GM12878 (cell line): ENCODE data around the gene FAM200A. TPM values are rescaled to one million over a fixed set of nuclear protein-coding genes. Genes with fewer than 3 reads are reported as not detected.

Source experiments
- CREB1 ChIP-seq: IDR thresholded peaks from 2 replicates; pipeline ENCODE4 v1.6.1; 2012; ENCODE audit warnings: low read depth, mild to moderate bottlenecking, inconsistent platforms
- FOXK2 ChIP-seq: fragments of 450-650 bp; IDR thresholded peaks from 2 replicates; pipeline ENCODE4 v1.6.1; 2017; ENCODE audit warnings: mild to moderate bottlenecking, moderate library complexity
- GATAD2B ChIP-seq: fragments of 450-650 bp; conservative IDR thresholded peaks from 2 replicates; pipeline ENCODE4 v1.6.1; 2017; ENCODE audit warnings: low read depth, mild to moderate bottlenecking, moderate library complexity
- HCFC1 ChIP-seq: fragments of 150-350 bp; IDR thresholded peaks from 2 replicates; pipeline ENCODE4 v1.6.1; 2014; ENCODE audit warnings: low read length
- HDGF ChIP-seq: fragments of 450-650 bp; IDR thresholded peaks from 2 replicates; pipeline ENCODE4 v1.6.1; 2016; ENCODE audit warnings: antibody characterized with exemption
- IRF4 ChIP-seq: IDR thresholded peaks from 2 replicates; pipeline ENCODE4 v1.6.1; 2011; ENCODE audit warnings: low read depth, low read length
- MEF2A ChIP-seq: IDR thresholded peaks from 2 replicates; pipeline ENCODE4 v1.6.1; 2011; ENCODE audit warnings: low read depth, mild to moderate bottlenecking, low read length, moderate library complexity; ENCODE audit not compliant: insufficient read depth
- MYC ChIP-seq: IDR thresholded peaks from 2 replicates; pipeline ENCODE4 v1.6.1; 2011; ENCODE audit warnings: mild to moderate bottlenecking, low read length, moderate library complexity, inconsistent platforms; ENCODE audit not compliant: insufficient read depth, insufficient replicate concordance, insufficient read length, severe bottlenecking
- RAD21 ChIP-seq: IDR thresholded peaks from 2 replicates; pipeline ENCODE4 v1.6.1; 2011; ENCODE audit warnings: mild to moderate bottlenecking, low read depth, low read length, moderate library complexity; ENCODE audit not compliant: insufficient read depth
- RCOR1 ChIP-seq: conservative IDR thresholded peaks from 2 replicates; pipeline ENCODE4 v1.6.1; 2012; ENCODE audit warnings: low read depth, low read length, improper control_type of control experiment
- RFX5 ChIP-seq: IDR thresholded peaks from 2 replicates; pipeline ENCODE4 v1.6.1; 2011; ENCODE audit warnings: low read depth, low read length, improper control_type of control experiment
- RUNX3 ChIP-seq: IDR thresholded peaks from 2 replicates; pipeline ENCODE4 v1.6.1; 2012; ENCODE audit warnings: low read length, inconsistent platforms
- SMAD1 ChIP-seq: fragments of 450-650 bp; IDR thresholded peaks from 2 replicates; pipeline ENCODE4 v1.6.1; 2018; ENCODE audit warnings: mild to moderate bottlenecking, low read depth; ENCODE audit not compliant: partially characterized antibody
- TARDBP ChIP-seq: IDR thresholded peaks from 2 replicates; pipeline ENCODE4 v1.6.1; 2016; ENCODE audit warnings: borderline replicate concordance
- TCF3 ChIP-seq: IDR thresholded peaks from 2 replicates; pipeline ENCODE4 v1.6.1; 2012; ENCODE audit warnings: low read depth, mild to moderate bottlenecking, low read length, borderline replicate concordance; ENCODE audit not compliant: insufficient read depth
- ZBED1 ChIP-seq: IDR thresholded peaks from 2 replicates; pipeline ENCODE4 v1.6.1; 2016; ENCODE audit warnings: borderline replicate concordance
- ZNF207 ChIP-seq: fragments of 450-650 bp; IDR thresholded peaks from 2 replicates; pipeline ENCODE4 v1.6.1; 2014; ENCODE audit warnings: antibody characterized with exemption, mild to moderate bottlenecking, borderline replicate concordance
- polyA plus RNA-seq, 11 experiments: library from polyadenylated mRNA; depleted of rRNA in 4 of 11; unstranded in 6 of 11; stranded (reverse) in 5 of 11; fragments of >200 nt; fragmentation: Nextera tagmentation in 4 of 11; fragmentation: Illumina TruSeq in 1 of 11; extraction: Ambion mirVana in 4 of 11; extraction: Trizol in 1 of 11; gene quantifications; 1 replicate in 1 of 11; 2 replicates in 10 of 11; pipeline versions ENCODE4 v1.2.1 to v1.2.3, GENCODE V29; 2011 to 2016; ENCODE audit warnings: inconsistent platforms in 2 of 11, missing spikeins in 2 of 11, low read depth in 1 of 11
- total RNA-seq, 4 experiments: library from RNA; depleted of rRNA in 3 of 4; stranded (reverse); fragments of >200 nt in 3 of 4; fragmentation: Illumina TruSeq in 1 of 4; extraction: Trizol in 1 of 4; gene quantifications; 2 replicates each; pipeline versions ENCODE4 v1.2.1 to v1.2.3, GENCODE V29; 2013 to 2021
- TF ChIP-seq, protein P1 (sequence below): fragments of 450-650 bp; IDR thresholded peaks from 2 replicates; pipeline ENCODE4 v1.6.1; 2016; ENCODE audit warnings: mild to moderate bottlenecking, moderate library complexity, borderline replicate concordance
- TF ChIP-seq, protein P2 (sequence below): fragments of 450-650 bp; IDR thresholded peaks from 2 replicates; pipeline ENCODE4 v1.6.1; 2016; ENCODE audit warnings: mild to moderate bottlenecking
- TF ChIP-seq, protein P3 (sequence below): IDR thresholded peaks from 2 replicates; pipeline ENCODE4 v1.6.1; 2011; ENCODE audit warnings: low read depth, low read length, improper control_type of control experiment, borderline replicate concordance
- TF ChIP-seq, protein P4 (sequence below): fragments of 450-650 bp; IDR thresholded peaks from 2 replicates; pipeline ENCODE4 v1.6.1; 2018; ENCODE audit warnings: borderline replicate concordance, mild to moderate bottlenecking; ENCODE audit not compliant: partially characterized antibody

The FAM200A gene
- total and polyA plus RNA-seq, 10 of the 15 experiments (the other 5 are each of a cell fraction or from before 2014, with no cell fraction given), result 2.7 to 9.0 (median 6.5) TPM

DNA sequence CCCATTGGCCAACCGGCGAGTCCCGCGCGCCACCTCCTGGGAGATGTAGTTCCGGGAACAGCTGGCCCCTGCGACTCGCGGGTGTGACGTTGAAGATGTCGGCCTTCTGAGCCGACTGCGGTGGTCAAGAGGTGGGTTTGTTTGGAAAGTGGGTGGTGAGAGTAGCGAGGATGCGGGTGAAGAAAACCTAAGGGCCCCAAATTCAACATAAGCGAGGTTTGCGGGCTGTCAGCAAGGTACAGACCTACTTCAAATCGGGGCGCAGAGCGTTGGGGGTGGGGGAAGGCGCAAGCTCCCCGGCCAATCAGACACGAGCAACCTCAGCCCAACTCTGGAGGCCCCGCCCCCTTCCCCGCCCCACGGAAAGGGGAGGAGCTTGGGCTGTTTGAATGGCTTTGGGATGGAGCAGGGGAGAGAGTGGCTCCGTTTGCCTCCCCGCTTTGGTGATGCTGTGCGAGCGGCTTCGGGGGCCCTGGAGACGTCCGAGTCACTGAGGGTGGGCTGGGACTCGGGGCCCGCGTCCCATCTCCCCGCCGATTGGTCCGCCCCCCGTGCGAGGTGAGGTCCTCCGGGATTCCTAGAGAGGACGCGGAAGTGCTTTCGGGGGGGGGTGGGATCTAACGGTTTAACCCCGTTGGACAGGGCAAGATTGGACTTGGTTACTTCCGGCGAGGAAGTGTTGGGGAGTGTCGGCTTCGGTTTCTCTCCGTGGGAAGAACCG lies 47.2 kb downstream of the FAM200A start, which contains the start of gene ZKSCAN5 (continued):
- 0 out of 2 replicates have a peak, but pooled peaks have one; percentile 18 for TF ChIP-seq TARDBP
- TF ChIP-seq HCFC1, result peak; percentile 90
- peak; percentile 69 for TF ChIP-seq RUNX3
- TF ChIP-seq, protein P1, sequence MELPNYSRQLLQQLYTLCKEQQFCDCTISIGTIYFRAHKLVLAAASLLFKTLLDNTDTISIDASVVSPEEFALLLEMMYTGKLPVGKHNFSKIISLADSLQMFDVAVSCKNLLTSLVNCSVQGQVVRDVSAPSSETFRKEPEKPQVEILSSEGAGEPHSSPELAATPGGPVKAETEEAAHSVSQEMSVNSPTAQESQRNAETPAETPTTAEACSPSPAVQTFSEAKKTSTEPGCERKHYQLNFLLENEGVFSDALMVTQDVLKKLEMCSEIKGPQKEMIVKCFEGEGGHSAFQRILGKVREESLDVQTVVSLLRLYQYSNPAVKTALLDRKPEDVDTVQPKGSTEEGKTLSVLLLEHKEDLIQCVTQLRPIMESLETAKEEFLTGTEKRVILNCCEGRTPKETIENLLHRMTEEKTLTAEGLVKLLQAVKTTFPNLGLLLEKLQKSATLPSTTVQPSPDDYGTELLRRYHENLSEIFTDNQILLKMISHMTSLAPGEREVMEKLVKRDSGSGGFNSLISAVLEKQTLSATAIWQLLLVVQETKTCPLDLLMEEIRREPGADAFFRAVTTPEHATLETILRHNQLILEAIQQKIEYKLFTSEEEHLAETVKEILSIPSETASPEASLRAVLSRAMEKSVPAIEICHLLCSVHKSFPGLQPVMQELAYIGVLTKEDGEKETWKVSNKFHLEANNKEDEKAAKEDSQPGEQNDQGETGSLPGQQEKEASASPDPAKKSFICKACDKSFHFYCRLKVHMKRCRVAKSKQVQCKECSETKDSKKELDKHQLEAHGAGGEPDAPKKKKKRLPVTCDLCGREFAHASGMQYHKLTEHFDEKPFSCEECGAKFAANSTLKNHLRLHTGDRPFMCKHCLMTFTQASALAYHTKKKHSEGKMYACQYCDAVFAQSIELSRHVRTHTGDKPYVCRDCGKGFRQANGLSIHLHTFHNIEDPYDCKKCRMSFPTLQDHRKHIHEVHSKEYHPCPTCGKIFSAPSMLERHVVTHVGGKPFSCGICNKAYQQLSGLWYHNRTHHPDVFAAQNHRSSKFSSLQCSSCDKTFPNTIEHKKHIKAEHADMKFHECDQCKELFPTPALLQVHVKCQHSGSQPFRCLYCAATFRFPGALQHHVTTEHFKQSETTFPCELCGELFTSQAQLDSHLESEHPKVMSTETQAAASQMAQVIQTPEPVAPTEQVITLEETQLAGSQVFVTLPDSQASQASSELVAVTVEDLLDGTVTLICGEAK, result peak; percentile 94
- TF ChIP-seq RFX5, result 0 out of 2 replicates have a peak, but pooled peaks have one; percentile 40
- TF ChIP-seq GATAD2B, result 0 out of 2 replicates have a peak, but pooled peaks have one; percentile 45
- peak; percentile 39; the same call in 1 of the 2 replicates for TF ChIP-seq FOXK2
- 0 out of 2 replicates have a peak, but pooled peaks have one; percentile 32 for TF ChIP-seq RCOR1
- TF ChIP-seq ZBED1, result no peak
- peak; percentile 93 for TF ChIP-seq TCF3
- peak; percentile 13; the same call in 1 of the 2 replicates for TF ChIP-seq ZNF207
- TF ChIP-seq CREB1, result peak; percentile 87
- TF ChIP-seq, protein P2, sequence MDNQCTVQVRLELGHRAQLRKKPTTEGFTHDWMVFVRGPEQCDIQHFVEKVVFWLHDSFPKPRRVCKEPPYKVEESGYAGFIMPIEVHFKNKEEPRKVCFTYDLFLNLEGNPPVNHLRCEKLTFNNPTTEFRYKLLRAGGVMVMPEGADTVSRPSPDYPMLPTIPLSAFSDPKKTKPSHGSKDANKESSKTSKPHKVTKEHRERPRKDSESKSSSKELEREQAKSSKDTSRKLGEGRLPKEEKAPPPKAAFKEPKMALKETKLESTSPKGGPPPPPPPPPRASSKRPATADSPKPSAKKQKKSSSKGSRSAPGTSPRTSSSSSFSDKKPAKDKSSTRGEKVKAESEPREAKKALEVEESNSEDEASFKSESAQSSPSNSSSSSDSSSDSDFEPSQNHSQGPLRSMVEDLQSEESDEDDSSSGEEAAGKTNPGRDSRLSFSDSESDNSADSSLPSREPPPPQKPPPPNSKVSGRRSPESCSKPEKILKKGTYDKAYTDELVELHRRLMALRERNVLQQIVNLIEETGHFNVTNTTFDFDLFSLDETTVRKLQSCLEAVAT, result peak; percentile 70
- peak; percentile 84 for TF ChIP-seq SMAD1
- TF ChIP-seq MYC, result no peak
- TF ChIP-seq, protein P3, sequence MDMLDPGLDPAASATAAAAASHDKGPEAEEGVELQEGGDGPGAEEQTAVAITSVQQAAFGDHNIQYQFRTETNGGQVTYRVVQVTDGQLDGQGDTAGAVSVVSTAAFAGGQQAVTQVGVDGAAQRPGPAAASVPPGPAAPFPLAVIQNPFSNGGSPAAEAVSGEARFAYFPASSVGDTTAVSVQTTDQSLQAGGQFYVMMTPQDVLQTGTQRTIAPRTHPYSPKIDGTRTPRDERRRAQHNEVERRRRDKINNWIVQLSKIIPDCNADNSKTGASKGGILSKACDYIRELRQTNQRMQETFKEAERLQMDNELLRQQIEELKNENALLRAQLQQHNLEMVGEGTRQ, result no peak
- peak; percentile 90 for TF ChIP-seq HDGF
- TF ChIP-seq RAD21, result no peak
- TF ChIP-seq MEF2A, result 0 out of 2 replicates have a peak, but pooled peaks have one; percentile 19
- TF ChIP-seq, protein P4, sequence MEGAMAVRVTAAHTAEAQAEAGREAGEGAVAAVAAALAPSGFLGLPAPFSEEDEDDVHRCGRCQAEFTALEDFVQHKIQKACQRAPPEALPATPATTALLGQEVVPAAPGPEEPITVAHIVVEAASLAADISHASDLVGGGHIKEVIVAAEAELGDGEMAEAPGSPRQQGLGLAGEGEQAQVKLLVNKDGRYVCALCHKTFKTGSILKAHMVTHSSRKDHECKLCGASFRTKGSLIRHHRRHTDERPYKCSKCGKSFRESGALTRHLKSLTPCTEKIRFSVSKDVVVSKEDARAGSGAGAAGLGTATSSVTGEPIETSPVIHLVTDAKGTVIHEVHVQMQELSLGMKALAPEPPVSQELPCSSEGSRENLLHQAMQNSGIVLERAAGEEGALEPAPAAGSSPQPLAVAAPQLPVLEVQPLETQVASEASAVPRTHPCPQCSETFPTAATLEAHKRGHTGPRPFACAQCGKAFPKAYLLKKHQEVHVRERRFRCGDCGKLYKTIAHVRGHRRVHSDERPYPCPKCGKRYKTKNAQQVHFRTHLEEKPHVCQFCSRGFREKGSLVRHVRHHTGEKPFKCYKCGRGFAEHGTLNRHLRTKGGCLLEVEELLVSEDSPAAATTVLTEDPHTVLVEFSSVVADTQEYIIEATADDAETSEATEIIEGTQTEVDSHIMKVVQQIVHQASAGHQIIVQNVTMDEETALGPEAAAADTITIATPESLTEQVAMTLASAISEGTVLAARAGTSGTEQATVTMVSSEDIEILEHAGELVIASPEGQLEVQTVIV, result peak; percentile 62
- 0 out of 2 replicates have a peak, but pooled peaks have one; percentile 23 for TF ChIP-seq IRF4
